K562 (cell line): ENCODE measurements around the gene NEMF. TPM values are rescaled to one million over a fixed set of nuclear protein-coding genes. Genes with fewer than 3 reads are reported as not detected.
A peak's percentile ranks its signal among the peaks of the same experiment; 100 is the strongest.

Experiments
- ATAC-seq: fragments of 200-7000 bp; cut with Tn5 transposase; 3 replicates; pipeline ENCODE4 v1.9.1; 2020; ENCODE audit warnings: moderate library complexity
- BruUV-seq: library from RNA; stranded (reverse); fragments of 400-500 nt; replicated peaks from 2 replicates; lab custom pipeline; 2021; lab: Mats Ljungman, UMichigan
- CTCF ChIA-PET: fragments of 300-600 bp; formaldehyde crosslinking; extraction: SDS; loops from one replicate; lab custom pipeline; 2021; ENCODE audit warnings: low intra/inter-chr PET ratio; lab: Yijun Ruan, JAX
- POLR2A ChIA-PET: fragments of 300-600, 350-650 bp; sonication (Branson Sonifier 250); formaldehyde crosslinking; extraction: SDS; loops from one replicate; lab custom pipeline; 2021; ENCODE audit warnings: antibody characterized with exemption, inconsistent platforms; lab: Yijun Ruan, JAX
- DNase-seq, 4 experiments: peaks; one replicate each; pipeline versions ENCODE4 v3.0.0 to v3.0.0-alpha.2; 2011 to 2018; ENCODE audit warnings: low spot score in 3 of 4, mixed read lengths in 3 of 4; ENCODE audit errors: extremely low read depth in 1 of 4
- FAIRE-seq: peaks from 2 replicates; lab custom pipeline; 2011; peaks lifted over from hg19 to GRCh38; lab: Jason Lieb, UNC
- H2AFZ ChIP-seq: 2 replicates; pipeline ENCODE4 v1.6.0; 2011; ENCODE audit warnings: low read depth, low read length, control low read depth, inconsistent platforms
- H3K27ac ChIP-seq: fragments of 200-600 bp; 3 replicates; pipeline ENCODE4 v1.8.0; 2011; ENCODE audit warnings: low read depth, mild to moderate bottlenecking, control low read depth, inconsistent platforms, low read length, moderate library complexity, mixed read lengths; ENCODE audit errors: extremely low read depth
- H3K27me3 ChIP-seq, 2 experiments: fragments of 300-600 bp in 1 of 2; 2 replicates in 1 of 2; 3 replicates in 1 of 2; pipeline versions ENCODE4 v1.6.0 to v1.8.0; 2011; ENCODE audit warnings: inconsistent platforms in 2 of 2, low read length in 2 of 2, mild to moderate bottlenecking in 1 of 2, mixed read lengths in 1 of 2, moderate library complexity in 1 of 2; ENCODE audit not compliant: control insufficient read depth in 2 of 2, insufficient read depth in 2 of 2
- H3K36me3 ChIP-seq: fragments of 300-600 bp; 3 replicates; pipeline ENCODE4 v1.8.0; 2011; ENCODE audit warnings: mild to moderate bottlenecking, low read length, inconsistent platforms; ENCODE audit not compliant: control insufficient read depth, insufficient read depth
- H3K4me1 ChIP-seq, 2 experiments: fragments of 200-600 bp in 1 of 2; replicated peaks in 1 of 2; 2 replicates in 1 of 2; 3 replicates in 1 of 2; pipeline versions ENCODE4 v1.5.1 to v1.8.0; 2011; ENCODE audit warnings: inconsistent platforms in 2 of 2, low read length in 2 of 2, mild to moderate bottlenecking in 1 of 2, mixed read lengths in 1 of 2, moderate library complexity in 1 of 2; ENCODE audit not compliant: control insufficient read depth in 2 of 2, insufficient read depth in 2 of 2
- H3K4me2 ChIP-seq: 2 replicates; pipeline ENCODE4 v1.6.1; 2011; ENCODE audit warnings: low read length, control low read depth, inconsistent platforms, mixed read lengths; ENCODE audit not compliant: insufficient read depth
- H3K4me3 ChIP-seq: fragments of 200-600 bp; sonication (generic), shearing (Covaris generic); 2 replicates; pipeline ENCODE4 v1.5.1; 2016; ENCODE audit warnings: control low read depth, inconsistent platforms
- H3K79me2 ChIP-seq: fragments of 200-600 bp; 3 replicates; pipeline ENCODE4 v1.8.0; 2011; ENCODE audit warnings: low read length, inconsistent platforms; ENCODE audit not compliant: control insufficient read depth, insufficient read depth
- H3K9ac ChIP-seq, 2 experiments: 2 replicates each; pipeline versions ENCODE4 v1.6.0 to v1.6.1; 2011; ENCODE audit warnings: low read depth in 2 of 2, low read length in 2 of 2, control low read depth in 1 of 2, inconsistent platforms in 1 of 2, mild to moderate bottlenecking in 1 of 2, mixed read lengths in 1 of 2; ENCODE audit not compliant: insufficient read depth in 1 of 2
- H3K9me1 ChIP-seq: one replicate; pipeline ENCODE4 v1.6.0; 2011; ENCODE audit warnings: inconsistent platforms, mild to moderate bottlenecking, low read length, moderate library complexity; ENCODE audit not compliant: control insufficient read depth, insufficient read depth
- H3K9me3 ChIP-seq: replicated peaks from 2 replicates; pipeline ENCODE4 v1.5.1; 2011; ENCODE audit warnings: low read depth, low read length, inconsistent platforms; ENCODE audit not compliant: control insufficient read depth, insufficient read depth
- H4K20me1 ChIP-seq: replicated peaks from 2 replicates; pipeline ENCODE4 v1.6.1; 2011; ENCODE audit warnings: low read length, inconsistent platforms, mixed read lengths; ENCODE audit not compliant: control insufficient read depth, insufficient read depth
- E2F4 ChIP-seq: sonication (generic); formaldehyde crosslinking; IDR thresholded peaks from 2 replicates; pipeline ENCODE4 v1.8.0; 2022; ENCODE audit warnings: mild to moderate bottlenecking, low read depth, missing genetic modification reagents
- HMBOX1 ChIP-seq: sonication (generic); IDR thresholded peaks from 2 replicates; pipeline ENCODE4 v1.6.1; 2016
- NONO ChIP-seq, 2 experiments: fragments of 200-400 bp in 1 of 2; fragments of 450-650 bp in 1 of 2; formaldehyde crosslinking in 1 of 2; IDR thresholded peaks; 2 replicates each; pipeline ENCODE4 v1.6.1; 2017; ENCODE audit warnings: low read depth in 2 of 2, mild to moderate bottlenecking in 2 of 2, moderate library complexity in 2 of 2, low read length in 1 of 2
- POLR3G ChIP-seq: IDR thresholded peaks from 2 replicates; pipeline ENCODE4 v1.6.1; 2011; ENCODE audit not compliant: insufficient read length, insufficient replicate concordance; ENCODE audit errors: extremely low read depth
- SIN3A ChIP-seq, 2 experiments: fragments of 150-350 bp in 1 of 2; IDR thresholded peaks; 2 replicates each; pipeline ENCODE4 v1.6.1; 2011 to 2016; ENCODE audit warnings: borderline replicate concordance in 2 of 2, low read depth in 2 of 2, low read length in 2 of 2, mild to moderate bottlenecking in 2 of 2, moderate library complexity in 2 of 2; ENCODE audit not compliant: control insufficient read depth in 1 of 2
- WGBS: fragments of 100-300 bp; shearing (Covaris generic); methylation state at CpG from one replicate; pipeline ENCODE4 v1.1.6; 2016; ENCODE audit warnings: low coverage, mixed read lengths; ENCODE audit not compliant: insufficient coverage; ENCODE audit errors: missing lambda C conversion rate; 5-methylcytosine and 5-hydroxymethylcytosine counted together
- in situ Hi-C: fragments of 300-500 bp; cut with MboI; formaldehyde crosslinking; loops from 4 replicates; pipeline ENCODE4 v1.15.0; 2018; ENCODE audit warnings: inconsistent platforms, mixed read lengths
- intact Hi-C: fragments of 100-400 bp; cut with micrococcal nuclease; formaldehyde crosslinking; loops from 2 replicates; pipeline ENCODE4 v1.14.2; 2022
- polyA plus RNA-seq, 8 experiments: library from polyadenylated mRNA; depleted of rRNA in 4 of 8; stranded (reverse) in 5 of 8; unstranded in 3 of 8; fragments of >200 nt; fragmentation: Nextera tagmentation in 2 of 8; fragmentation: Illumina TruSeq in 1 of 8; extraction: Ambion mirVana in 2 of 8; extraction: Trizol in 1 of 8; gene quantifications; 2 replicates each; pipeline versions ENCODE4 v1.2.1 to v1.2.3, GENCODE V29; 2011 to 2014; ENCODE audit warnings: inconsistent platforms in 1 of 8, missing spikeins in 1 of 8
- total RNA-seq, 7 experiments: library from RNA; depleted of rRNA in 6 of 7; stranded (reverse); fragments of >200 nt in 6 of 7; fragmentation: Illumina TruSeq in 2 of 7; extraction: Trizol in 2 of 7; gene quantifications; 2 replicates each; pipeline versions ENCODE4 v1.2.1 to v1.2.3, GENCODE V29; 2011 to 2021; ENCODE audit warnings: low replicate concordance in 1 of 7

The NEMF gene
- total and polyA plus RNA-seq, 9 of the 15 experiments (the other 6 are each of a cell fraction or from before 2014, with no cell fraction given) = 38.8 to 94.4 (median 61.0) TPM

- BruUV-seq = TSS peak; percentile 58
These were observed 83.4 kb downstream of the NEMF start for GRCh38 chr14:49769171-49769570.

More at GRCh38 chr14:49769171-49769570, 83.4 kb downstream of the NEMF start:
- peak overlapping the region; percentile 94 to 100 for H3K9ac ChIP-seq
- CTCF ChIA-PET = no interaction called here
- WGBS = 2% methylated on average over 6 of the region's 6 CpGs
- peaks cover 32% of the 10 kb centered on the region for H3K79me2 ChIP-seq
- in situ Hi-C loops (loop anchor here (5.0 kb wide), 1 partner anchor 82 kb away; the partner anchor contains the start of gene POLE2), intact Hi-C loops (loop anchor here (2.0 to 5.0 kb wide), 2 partner anchors 78 to 137 kb away; no protein-coding TSS in a partner anchor)
- H3K4me2 ChIP-seq = peak overlapping the region; percentile 95
- H3K27ac ChIP-seq = peak overlapping the region; percentile 99
- H3K9me1 ChIP-seq = no peaks in the 10 kb centered on the region
- ATAC-seq (no peak), DNase-seq (peak in 1 of 4 experiments; percentile 31), FAIRE-seq (peak; percentile 70)
- H3K27me3 ChIP-seq = no peaks in the 10 kb centered on the region
- peak; percentile 76 for TF ChIP-seq HMBOX1
- no peak for TF ChIP-seq NONO (IDR thresholded peaks at IDR 0.05; ENCODE audit: low read depth in 2 of 2, low read length in 1 of 2)
- TF ChIP-seq E2F4 (CRISPR knock-in tag) = no peak
- 0 out of 4 replicates have a peak, but pooled peaks of 1 of the 2 experiments have one; percentile 35 for TF ChIP-seq SIN3A (IDR thresholded peaks at IDR 0.05; ENCODE audit: borderline replicate concordance in 2 of 2, control insufficient read depth in 1 of 2, low read depth in 2 of 2, low read length in 2 of 2)
- TF ChIP-seq POLR3G = no peak
- peak overlapping the region; percentile 93 for H3K4me3 ChIP-seq
- H3K9me3 ChIP-seq = no peaks in the 10 kb centered on the region
- H2AFZ ChIP-seq = peak overlapping the region; percentile 91
- no peaks in the 10 kb centered on the region for H3K36me3 ChIP-seq
- POLR2A ChIA-PET = interaction anchor here (0.8 to 5.4 kb wide), 7 partner anchors 12 to 149 kb away, joined by 3 to 31 read pairs (median 5); partner anchors contain the start of genes MGAT2, POLE2 and RPL36AL
- H3K4me1 ChIP-seq = peaks cover 17 to 20% of the 10 kb centered on the region in 2 experiments; a peak in 4 of 5 replicates
- H4K20me1 ChIP-seq = no peaks in the 10 kb centered on the region
